HG03064 (cell line): Measurements from ENCODE around the gene GLMN.

Experiments used
- ATAC-seq: cut with Tn5 transposase; IDR thresholded peaks from one replicate; pipeline ENCODE4 v1.9.1; 2021; ENCODE audit warnings: low read depth; ENCODE audit not compliant: unreplicated experiment

Gene GLMN, protein sequence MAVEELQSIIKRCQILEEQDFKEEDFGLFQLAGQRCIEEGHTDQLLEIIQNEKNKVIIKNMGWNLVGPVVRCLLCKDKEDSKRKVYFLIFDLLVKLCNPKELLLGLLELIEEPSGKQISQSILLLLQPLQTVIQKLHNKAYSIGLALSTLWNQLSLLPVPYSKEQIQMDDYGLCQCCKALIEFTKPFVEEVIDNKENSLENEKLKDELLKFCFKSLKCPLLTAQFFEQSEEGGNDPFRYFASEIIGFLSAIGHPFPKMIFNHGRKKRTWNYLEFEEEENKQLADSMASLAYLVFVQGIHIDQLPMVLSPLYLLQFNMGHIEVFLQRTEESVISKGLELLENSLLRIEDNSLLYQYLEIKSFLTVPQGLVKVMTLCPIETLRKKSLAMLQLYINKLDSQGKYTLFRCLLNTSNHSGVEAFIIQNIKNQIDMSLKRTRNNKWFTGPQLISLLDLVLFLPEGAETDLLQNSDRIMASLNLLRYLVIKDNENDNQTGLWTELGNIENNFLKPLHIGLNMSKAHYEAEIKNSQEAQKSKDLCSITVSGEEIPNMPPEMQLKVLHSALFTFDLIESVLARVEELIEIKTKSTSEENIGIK

DNA sequence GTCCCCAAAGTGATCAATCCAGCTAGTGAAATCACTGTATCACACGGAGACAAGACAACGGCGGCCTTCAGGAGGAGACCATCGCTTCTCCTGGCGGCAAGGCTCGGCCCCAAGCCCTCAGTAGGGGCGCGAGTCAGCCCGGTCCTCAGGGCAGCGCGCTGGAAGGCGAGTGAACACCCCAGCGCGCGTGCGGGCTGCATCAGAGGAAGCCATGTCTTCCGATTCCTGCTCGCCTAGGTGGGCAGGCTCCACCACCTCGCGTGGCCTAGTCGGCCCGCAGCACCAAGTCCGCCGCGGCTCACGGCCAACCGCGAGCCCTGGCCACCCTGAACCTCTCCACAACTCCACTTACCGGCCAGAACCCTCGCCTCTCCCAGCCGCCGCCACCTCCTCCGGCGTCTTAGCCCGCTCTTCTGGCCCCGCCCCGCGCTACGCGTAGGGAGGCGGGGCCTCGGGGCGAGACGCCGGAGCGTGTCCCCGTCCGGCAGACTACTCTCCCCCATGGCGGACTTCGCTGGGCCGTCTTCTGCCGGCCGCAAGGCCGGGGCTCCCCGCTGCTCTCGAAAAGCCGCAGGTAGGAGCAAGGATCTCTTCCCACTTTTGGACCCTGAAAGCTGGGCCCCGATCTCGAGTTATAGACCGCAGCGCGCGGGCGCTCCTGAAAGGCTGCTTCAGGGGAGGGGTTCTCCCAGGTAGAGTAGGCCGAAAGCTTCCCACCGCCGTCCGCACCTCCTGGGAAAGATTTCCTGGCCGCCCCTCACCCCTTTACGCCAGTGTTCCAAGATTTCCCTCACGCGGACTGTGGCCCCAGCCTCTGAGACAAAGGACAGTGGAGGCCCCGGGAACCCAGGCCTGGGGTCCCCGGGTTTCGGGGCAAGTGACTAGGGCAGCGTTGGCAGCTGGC lies at the start of gene GLMN, which contains the start of gene RPAP2:
Gene GLMN (minus strand): TSS at position 415 of the 904 bp plus-strand sequence. CDS start 988 bp downstream, outside the sequence.
Gene RPAP2 (plus strand): TSS at position 487 of the 904 bp plus-strand sequence. CDS start 15 bp downstream, at position 502.
- peak; percentile 99 for ATAC-seq

DNA sequence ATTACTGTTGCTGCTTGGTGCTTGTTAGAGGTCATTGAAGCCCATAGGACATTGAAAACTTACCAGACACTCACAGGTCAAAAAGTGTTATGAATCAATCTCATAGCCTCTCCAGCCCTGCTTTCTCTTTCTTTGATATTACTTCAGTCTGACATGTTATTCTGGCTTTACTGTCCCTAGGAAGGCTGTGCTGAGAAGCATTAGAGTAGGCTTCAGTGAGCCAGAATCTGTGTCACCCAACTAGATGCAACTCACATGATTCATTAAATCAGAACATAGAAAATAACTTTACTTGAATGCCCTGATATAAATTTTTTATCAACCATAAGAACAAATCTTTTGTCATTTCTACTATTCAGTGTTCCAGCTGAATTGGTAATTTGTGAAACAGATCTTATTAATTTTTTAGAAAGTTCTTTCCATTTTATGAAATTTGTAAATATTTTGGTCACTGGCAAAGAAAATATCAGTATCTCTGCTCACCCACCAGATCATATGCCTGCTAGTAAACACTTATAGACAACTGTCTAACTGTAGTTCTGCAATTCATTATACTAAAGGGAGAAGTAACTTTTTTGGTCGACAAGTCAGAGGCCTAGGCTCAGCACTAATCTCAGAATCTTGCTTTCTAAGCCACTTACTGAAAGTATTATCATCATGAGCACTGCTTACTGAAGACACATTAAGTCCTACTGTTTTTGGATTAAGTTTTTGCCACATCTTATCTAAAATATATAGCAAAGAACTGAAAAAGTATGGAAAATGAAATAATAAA lies 48.3 kb upstream of the GLMN start:
- ATAC-seq = no peak

DNA sequence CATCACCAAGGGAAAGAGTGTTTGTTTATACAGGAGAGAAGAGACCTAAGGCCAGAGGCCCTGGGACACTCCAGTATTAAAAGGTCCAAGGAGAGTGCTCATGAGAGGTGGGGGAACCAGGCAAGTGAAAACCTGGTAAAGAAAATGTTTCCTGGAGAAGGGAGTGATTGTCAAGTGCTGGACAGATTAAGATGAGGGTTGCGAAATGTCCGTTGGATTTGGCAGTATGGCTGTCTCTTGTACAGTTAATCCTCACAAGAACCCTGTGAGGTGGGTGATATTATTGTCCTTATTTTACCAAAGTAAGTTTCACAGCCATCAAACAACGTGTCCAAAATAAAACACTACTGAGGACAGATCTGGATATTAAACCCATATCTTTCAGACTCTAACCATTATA lies 44.3 kb upstream of the GLMN start:
- ATAC-seq = no peak

DNA sequence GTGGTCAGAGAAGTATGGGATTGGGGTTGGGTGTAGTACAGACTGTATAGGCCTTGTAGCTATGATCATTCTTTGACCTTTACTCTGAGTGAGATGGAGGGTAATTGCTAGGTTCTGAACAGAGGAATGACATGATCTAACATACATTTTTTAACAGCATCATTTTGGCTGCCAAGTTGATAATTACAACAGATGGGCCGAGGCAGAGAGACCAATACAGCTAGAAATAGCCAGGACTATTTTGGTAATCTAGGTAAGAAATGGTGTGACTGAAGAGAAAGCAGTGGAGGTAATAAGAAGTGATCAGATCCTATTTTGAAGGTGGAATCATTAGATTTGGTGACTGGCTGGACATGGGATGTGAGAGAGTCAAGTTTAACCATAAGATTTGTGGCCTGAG lies 43.6 kb upstream of the GLMN start:
- no peak for ATAC-seq

DNA sequence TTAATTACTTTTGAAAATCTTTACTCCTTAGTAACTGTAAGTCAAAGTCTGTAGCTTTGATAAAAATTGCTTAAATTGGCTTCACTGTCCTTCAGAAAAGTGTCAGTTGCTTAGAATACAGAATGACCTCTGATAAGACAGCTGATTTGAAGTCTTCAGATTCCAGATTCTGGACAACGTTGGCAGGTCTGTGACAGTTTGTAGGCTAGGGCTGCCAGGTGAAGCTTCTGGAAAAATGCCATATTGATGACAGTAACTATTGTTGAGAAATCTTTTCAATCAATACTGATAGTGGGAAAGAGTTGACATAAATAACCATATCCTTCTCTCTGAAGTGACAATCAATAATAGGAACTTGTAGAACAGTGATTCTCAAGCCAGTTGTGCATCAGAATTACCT lies 41.4 kb upstream of the GLMN start:
- no peak for ATAC-seq

DNA sequence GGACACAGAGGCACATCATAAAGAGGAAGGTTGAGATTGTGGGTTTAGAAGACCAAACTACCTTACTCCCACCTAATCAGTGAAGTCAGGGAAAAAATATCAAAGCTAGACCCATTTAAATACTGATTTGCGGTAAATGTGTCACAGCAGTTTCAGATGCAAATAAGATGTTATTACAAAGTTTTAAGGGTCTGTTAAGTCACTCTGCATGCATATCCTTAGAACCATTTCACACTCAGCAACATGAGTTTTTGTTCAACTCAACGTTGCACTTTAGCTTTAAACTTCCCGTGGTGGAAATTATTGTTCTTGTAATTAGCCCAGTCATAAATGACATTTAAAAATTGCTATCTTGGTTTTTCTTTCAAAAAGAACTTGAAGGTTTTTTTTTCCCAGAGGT lies 34.9 kb upstream of the GLMN start:
- no peak for ATAC-seq

DNA sequence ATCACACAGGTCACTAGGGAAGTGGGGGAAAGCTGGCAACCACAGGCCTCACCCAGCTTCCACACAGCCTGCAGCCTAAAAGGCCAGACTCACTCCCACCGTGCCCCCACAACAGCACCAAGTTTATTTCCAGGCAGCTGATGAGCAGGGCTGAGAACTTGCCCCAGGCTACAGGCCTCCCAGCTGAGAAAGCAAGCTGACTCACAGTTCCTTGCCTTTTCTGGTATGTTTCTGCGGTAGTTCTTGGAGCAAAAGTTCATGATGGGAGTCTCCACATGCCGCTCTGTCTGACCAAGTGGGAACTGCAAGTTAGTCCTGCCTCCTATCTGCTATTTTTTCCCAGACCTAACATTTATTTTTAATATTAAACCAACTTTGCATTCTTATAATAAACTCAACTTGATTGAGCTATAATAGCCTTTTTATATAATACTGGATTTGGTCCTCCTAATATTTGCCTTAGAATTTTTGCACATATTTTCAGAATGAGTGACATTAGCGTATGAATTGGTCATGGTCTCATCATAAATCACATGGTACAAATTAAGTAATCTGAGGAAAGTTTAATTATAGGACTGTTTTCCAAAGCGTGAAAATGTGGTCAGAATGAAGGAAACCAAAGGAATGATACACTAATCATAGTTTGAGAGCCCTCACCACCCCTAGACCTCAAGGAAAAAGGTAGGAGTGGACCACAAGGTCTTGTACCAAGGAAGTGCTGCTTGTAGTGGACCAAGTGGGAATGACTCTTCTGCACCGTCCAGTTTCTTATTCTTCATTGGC lies 30.8 kb upstream of the GLMN start:
- ATAC-seq = no peak

DNA sequence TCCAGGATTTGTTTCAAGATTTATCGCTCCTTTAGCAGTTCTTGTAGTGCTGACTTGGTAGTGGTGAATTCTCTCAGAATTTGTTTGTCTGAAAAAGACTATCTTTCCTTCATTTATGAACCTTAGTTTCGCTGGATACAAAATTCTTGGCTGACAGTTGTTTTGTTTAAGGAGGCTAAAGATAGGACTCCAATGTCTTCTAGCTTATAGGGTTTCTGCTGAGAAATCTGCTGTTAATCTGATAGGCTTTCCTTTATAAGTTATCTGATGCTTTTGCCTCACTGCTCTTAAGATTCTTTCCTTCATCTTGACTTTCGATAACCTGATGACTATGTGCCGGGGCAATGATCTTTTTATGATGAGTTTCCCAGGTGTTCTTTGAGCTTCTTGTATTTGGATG lies 29.0 kb upstream of the GLMN start:
- no peak for ATAC-seq

DNA sequence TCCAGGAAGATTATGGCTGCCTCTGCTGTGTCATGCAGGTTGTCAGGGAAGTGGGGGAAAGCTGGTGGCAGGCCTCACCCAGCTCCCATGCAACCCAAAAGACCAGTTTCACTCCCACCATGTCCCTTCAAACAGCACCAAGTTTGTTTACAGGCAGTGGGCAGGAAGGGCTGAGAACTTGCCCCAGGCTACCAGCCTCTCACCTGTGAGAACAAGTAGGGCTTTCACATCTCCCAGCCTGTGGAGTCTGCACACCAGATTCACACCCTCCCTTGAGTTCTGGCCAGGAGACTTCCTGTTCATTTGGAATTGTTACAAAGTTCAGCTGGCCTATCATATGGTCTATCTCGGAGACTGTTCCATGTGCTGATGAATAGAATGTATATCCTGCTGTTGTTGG lies 27.9 kb upstream of the GLMN start:
- ATAC-seq = no peak

DNA sequence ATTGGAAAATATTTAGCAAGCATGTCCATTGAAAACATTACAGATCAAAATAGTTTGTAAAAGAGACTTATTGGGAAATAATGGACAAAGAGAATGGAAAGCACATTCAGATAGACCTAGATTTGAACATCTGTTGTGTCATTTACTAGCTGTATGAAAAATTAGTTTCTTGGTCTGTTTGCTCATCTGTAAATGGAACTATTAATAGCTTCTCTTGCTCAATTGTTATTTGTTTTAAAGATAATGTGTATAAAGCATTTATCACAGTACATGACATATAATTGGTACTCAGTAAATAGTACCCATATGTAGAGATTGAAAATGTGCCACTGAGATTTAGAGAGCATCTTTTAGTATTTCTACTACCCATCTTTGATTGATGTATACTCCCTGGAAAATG lies 26.0 kb upstream of the GLMN start:
- ATAC-seq = no peak

DNA sequence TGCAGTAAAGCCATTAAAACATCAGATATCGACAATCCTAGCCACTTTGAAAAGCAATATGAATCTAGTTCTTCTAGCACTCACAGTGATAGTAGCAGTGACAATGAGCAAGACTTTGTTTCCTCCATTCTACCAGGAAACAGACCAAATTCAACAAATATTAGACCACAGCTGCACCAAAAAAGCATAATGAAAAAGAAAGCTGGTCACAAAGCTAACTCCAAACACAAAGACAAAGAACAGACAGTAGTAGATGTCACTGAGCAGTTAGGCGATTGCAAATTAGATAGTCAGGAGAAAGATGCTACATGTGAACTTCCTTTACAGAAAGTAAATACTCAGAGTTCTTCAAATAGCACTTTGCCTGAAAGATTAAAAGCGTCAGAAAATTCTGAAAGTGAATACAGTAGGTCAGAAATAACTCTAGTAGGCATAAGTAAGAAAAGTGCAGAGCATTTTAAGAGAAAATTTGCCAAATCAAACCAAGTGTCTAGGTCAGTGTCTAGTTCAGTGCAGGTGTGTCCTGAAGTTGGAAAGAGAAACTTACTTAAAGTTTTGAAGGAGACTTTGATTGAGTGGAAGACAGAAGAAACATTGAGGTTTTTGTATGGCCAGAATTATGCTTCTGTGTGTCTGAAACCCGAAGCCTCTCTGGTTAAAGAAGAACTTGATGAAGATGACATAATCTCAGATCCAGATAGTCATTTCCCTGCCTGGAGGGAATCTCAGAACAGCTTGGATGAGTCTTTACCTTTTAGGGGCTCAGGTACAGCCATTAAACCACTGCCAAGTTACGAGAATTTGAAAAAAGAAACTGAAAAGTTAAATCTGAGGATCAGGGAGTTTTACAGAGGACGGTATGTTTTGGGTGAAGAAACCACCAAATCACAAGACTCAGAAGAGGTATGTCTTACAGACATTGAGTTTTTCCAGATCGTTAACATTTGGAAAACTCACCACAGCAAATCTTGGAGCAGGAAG lies 25.0 kb upstream of the GLMN start:
- ATAC-seq = no peak

DNA sequence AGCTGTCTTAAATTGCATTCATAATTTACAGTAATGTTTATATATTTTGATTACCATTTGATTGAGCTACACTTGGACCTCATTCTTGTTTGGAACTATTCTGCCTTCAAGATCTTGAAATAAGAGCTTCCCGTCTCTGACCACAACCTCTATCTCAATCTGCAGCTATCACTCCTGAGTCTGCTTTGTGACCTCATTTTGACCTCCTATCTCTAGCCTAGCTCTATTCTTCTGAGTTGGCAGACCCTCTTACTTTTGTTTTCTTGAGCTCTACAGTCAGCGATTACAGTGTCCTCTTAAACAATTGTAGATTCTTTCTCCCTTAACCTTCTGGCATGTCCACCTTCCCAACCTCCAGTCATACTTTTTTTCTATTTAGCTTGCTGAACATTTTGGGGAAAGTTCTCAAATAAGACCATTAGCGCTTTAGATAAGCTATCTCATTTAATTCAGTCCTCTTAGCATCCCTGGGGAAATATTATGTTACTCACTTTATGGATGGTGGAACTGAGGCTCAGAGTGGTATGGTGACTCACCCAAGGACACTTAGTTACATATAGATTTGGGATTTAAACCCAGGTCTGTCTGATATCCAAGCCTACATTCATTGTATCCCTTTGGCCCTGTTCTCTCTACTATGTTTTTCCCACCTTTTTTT lies 19.2 kb upstream of the GLMN start:
- no peak for ATAC-seq

DNA sequence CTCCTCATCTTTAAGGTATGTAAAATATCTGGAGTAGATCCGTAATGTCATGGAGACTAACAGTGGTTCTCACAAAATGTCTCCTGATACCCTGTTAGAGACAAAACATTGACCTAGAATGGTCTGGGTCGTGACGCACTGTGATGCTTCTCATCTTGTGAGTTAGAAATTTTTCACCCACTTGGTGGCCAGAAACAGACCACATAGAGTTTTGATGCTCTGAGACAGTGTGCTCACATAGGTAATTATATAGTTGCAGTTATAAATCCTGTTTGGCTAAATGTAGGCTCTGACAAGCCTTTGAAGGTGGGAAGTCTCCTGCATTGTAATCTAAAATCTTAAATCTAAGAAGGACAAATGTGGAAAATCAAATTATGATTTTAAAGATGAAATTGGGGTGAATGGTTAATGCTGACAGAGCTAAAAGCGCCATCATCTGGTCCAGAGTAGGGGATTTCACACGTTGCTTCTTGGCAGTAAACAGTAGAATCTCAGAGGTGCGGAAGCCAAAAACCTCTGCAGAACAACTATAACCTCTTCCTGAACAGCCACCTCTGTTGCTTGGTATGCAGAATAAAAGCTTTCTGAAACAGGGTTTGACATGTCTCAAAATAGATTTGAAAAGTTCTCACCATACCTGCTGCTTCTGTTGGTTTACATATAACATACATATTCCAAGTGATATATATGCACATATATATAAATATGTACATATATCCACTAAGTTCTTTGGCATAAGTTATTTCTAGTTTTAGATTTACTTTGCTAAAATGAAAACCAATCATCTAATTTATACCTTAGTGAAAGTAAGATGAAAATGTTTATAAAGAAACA lies 17.2 kb upstream of the GLMN start:
- no peak for ATAC-seq

DNA sequence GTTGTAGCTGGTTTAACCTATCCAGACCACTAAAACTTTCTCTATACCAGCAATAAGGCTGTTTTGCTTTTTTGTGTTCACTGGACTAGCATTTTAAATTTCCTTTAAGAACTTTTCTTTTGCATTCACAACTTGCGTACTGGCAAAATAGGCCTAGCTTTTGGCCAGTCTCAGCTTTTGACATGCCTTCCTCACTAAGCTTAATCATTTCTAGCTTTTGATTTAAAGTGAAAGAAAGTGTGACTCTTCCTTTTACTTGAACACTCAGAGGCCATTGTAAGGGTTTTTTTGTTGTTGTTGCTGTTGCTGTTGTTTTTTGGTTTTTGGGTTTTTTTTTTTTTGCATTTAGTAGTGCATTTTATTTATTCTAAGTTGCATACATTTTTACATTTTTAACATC lies 15.2 kb upstream of the GLMN start:
- ATAC-seq = no peak

DNA sequence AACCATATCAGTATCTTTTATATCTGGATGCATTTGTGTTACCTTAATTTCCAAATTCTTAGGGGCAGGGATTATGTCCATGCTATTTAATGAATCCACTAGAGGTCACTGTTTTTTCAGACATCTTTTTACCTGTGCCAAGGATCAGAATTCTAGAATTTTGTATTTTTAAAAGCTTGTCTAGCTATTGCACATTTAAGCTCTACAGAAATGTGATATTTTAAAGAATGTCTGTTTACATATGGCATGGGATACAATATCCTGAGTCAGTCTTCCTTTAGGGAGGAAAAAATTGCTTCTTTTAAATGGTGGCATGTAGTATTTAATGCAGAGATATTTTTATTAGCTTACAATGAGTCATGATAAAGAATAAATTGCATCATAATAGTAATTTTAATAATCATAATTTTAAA lies 11.4 kb upstream of the GLMN start:
- no peak for ATAC-seq

DNA sequence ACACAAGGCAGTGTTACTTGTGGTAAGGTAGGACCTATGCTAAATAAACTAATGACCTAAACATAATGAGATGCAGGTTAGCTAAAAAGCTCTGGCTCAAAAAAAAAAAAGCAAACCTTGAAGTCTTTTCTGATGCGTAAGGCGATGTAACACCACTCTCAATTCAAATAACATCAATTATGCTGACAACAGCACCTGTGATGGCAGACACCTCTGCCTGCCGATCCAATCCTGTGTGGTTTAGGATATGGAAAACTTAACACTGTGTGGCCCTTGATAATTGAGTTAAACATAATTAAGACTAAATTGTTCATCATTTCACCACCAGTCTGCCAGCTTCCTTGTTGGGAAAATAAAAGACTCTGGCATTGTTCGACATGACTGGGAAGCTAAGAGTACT lies 9.2 kb upstream of the GLMN start:
- no peak for ATAC-seq

DNA sequence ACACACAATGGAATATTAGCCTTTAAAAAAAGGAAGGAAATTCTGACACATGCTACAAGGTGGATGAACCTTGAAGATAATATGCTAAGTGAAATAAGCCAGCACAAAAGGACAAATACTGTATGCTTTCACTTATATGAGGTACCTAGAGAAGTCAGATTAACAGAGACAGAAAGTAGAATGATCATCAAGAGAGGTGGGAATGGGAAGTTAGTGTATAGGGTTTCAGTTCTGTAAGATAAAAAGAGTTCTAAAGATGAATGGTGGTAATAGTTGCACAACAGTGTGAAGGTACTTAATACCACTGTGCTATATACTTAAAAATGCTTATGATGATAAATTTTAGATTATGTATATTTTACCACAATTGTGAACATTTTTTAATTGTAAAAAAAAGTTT lies 7.2 kb upstream of the GLMN start:
- ATAC-seq = no peak
